Heart left ventricle (tissue), 16 donors: ENCODE measurements around the gene INSM2. TPM values are rescaled to one million over a fixed set of nuclear protein-coding genes. Genes with fewer than 3 reads are reported as not detected.
A peak's percentile ranks its signal among the peaks of the same experiment; 100 is the strongest.

Experiments
- ATAC-seq, 4 donors: fragments of 200-7000 bp; cut with Tn5 transposase; one replicate each; pipeline ENCODE4 v1.9.1; 2020 to 2022; ENCODE audit warnings: moderate library complexity in 4 of 4, mild to moderate bottlenecking in 3 of 4, moderate number of reproducible peaks in 1 of 4
- DNase-seq, 5 donors: peaks; one replicate each; pipeline ENCODE4 v3.0.0-alpha.2; 2020
- H3K27ac ChIP-seq, 12 donors: fragments of 200-600 bp; sonication (generic) in 4 of 12; one replicate each; pipeline versions ENCODE4 v1.5.0 to v1.8.0; 2016 to 2022; ENCODE audit warnings: mild to moderate bottlenecking in 2 of 12
- H3K27me3 ChIP-seq, 9 donors: fragments of 200-600 bp; sonication (generic) in 2 of 9; one replicate each; pipeline versions ENCODE4 v1.5.1 to v1.8.0; 2016 to 2022; ENCODE audit warnings: mild to moderate bottlenecking in 3 of 9
- H3K36me3 ChIP-seq, 9 donors: fragments of 200-600 bp; sonication (generic) in 2 of 9; one replicate each; pipeline versions ENCODE4 v1.5.0 to v1.8.0; 2018 to 2022; ENCODE audit warnings: mild to moderate bottlenecking in 2 of 9
- H3K4me1 ChIP-seq, 12 donors: fragments of 200-600 bp; sonication (generic) in 4 of 12; one replicate each; pipeline versions ENCODE4 v1.5.0 to v1.8.0; 2016 to 2022; ENCODE audit warnings: mild to moderate bottlenecking in 3 of 12
- H3K4me3 ChIP-seq, 12 donors: fragments of 200-600 bp; sonication (generic) in 4 of 12; one replicate each; pipeline versions ENCODE4 v1.5.0 to v1.8.0; 2017 to 2022; ENCODE audit warnings: mild to moderate bottlenecking in 9 of 12, moderate library complexity in 4 of 12
- H3K9me3 ChIP-seq, 12 donors: fragments of 200-600 bp; sonication (generic) in 4 of 12; one replicate each; pipeline versions ENCODE4 v1.5.0 to v1.8.0; 2016 to 2022; ENCODE audit warnings: mild to moderate bottlenecking in 1 of 12
- POLR2A ChIP-seq, 2 donors: fragments of 450-650 bp; IDR thresholded peaks; one replicate each; pipeline ENCODE4 v1.6.1; 2017; ENCODE audit warnings: antibody characterized with exemption in 2 of 2, mild to moderate bottlenecking in 2 of 2, moderate library complexity in 2 of 2
- WGBS, 4 donors: extraction: QIAGEN DNeasy Blood & Tissue Kit in 2 of 4; methylation state at CpG; one replicate each; pipeline versions ENCODE4 v1.1.5 to v1.1.7; 2013 to 2018; 5-methylcytosine and 5-hydroxymethylcytosine counted together
- intact Hi-C, 10 donors: fragments of 100-400 bp; cut with DNase I; formaldehyde crosslinking; loops; one replicate each; pipeline versions ENCODE4 v1.11.1 to v1.14.2; 2022
- polyA plus RNA-seq, 2 donors: library from polyadenylated mRNA; stranded (reverse); fragments of 200-250 nt; gene quantifications; one replicate each; pipeline ENCODE4 v1.2.3, GENCODE V29; 2013
- total RNA-seq, 9 donors: library from RNA; depleted of rRNA in 2 of 9; stranded (reverse); fragments of >200 nt in 2 of 9; fragmentation: NEBNext Ultra II Directional in 3 of 9; extraction: Animal tissue kit (Norgen Biotek cat#: 25700) in 3 of 9; gene quantifications; one replicate each; pipeline versions ENCODE4 v1.1.0 to v1.2.4, GENCODE V29; 2016 to 2023
- TF ChIP-seq, protein P1 (sequence below), 12 donors: fragments of 200-600 bp; sonication (generic) in 4 of 12; IDR thresholded peaks; one replicate each; pipeline versions ENCODE4 v1.5.0 to v1.8.0; 2018 to 2022; ENCODE audit warnings: antibody characterized with exemption in 12 of 12, mild to moderate bottlenecking in 5 of 12
- donor health status: ischemic (EF 13 %, LVEDD 7.1; RV severe dilation, severe dysfunction).
- donor health status: healthy with polysubstance abuse.
- donor health status: DM: no; HTN: yes; CAD: no.
- donor health status: DM: no; HTN: no; CAD: no.
- donor health status: ischemic (EF 25% LVEDD 6.9; RV normal size, moderate dysfunction).
- donor health status: ischemic (EF 25% LVEDD 5.7; RV mildly dilated, moderate dysfunction).
- donor health status: healthy.
- donor health status: DM: yes; HTN: yes; CAD: no.
- donor health status: ischemic (EF 35%, LVEDD 5.7; RV mildly dilated, moderate dysfunction).
- donor health status: nonischemic (EF 11% LVEDD 7.7; RV severe dilation, severe dysfunction).
- donor health status: DM: yes; HTN: yes; CAD: no.
- donor health status: PGD.
- donor health status: ischemic (EF 29% LVEDD 5.4; RV normal size, mild dysfunction).
- donor health status: nonischemic (EF 23%, LVEDD 6.1; RV moderate dilation, normal function).

INSM2 gene
- total and polyA plus RNA-seq, 11 donors, result not detected

DNA sequence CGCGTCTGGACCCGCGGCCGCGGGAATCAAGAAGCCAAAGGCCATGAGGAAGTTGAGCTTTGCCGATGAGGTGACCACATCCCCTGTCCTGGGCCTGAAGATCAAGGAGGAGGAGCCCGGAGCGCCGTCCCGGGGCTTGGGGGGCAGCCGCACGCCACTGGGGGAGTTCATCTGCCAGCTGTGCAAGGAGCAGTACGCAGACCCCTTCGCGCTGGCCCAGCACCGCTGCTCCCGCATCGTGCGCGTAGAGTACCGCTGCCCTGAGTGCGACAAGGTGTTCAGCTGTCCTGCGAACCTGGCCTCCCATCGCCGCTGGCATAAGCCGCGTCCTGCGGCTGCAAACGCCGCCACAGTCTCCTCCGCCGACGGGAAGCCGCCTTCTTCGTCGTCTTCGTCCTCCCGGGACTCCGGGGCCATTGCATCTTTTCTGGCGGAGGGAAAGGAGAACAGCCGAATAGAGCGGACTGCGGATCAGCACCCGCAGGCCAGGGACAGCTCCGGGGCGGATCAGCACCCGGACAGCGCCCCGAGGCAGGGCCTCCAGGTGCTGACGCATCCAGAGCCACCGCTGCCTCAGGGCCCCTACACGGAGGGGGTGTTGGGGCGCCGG lies 1.0 kb downstream of the INSM2 start:
- peak; percentile 86 to 97 (median 96) for ATAC-seq

DNA sequence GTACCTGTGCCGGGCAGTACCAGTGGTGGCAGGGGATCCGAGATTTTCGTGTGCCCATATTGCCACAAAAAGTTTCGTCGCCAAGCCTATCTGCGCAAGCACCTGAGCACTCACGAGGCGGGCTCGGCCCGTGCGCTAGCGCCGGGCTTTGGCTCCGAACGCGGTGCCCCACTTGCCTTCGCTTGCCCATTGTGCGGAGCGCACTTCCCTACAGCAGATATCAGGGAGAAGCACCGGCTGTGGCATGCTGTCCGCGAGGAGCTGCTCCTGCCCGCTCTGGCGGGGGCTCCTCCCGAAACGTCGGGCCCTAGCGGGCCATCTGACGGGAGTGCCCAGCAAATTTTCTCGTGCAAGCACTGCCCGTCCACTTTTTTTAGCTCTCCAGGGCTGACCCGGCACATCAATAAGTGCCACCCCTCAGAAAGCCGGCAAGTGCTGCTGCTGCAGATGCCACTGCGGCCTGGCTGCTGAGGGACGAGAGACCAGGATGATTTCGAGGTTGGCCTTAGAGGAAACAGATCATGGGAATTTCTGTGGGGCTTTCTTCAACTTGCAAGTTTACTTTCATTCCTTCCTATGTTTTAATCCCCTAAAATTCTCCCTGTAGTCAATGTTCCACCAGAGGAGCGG lies 1.6 kb downstream of the INSM2 start:
- ATAC-seq (peak; percentile 6 to 33 (median 29)), DNase-seq (no peak)
- H3K9me3 ChIP-seq, result no peaks in the 10 kb centered on the region
- 9 to 23% (median 10%) methylated on average over 15 to 37 of the region's 37 CpGs for WGBS, 4 donors
- peak overlapping the region in 8 of 12 donors; percentile 14 to 58 (median 52) for H3K4me3 ChIP-seq
- intact Hi-C loops, result no loop called here
- peaks cover 0 to 22% (median 9%) of the 10 kb centered on the region in 9 donors for H3K36me3 ChIP-seq
- TF ChIP-seq POLR2A (IDR thresholded peaks at IDR 0.05), result no peak
- TF ChIP-seq, protein P1, sequence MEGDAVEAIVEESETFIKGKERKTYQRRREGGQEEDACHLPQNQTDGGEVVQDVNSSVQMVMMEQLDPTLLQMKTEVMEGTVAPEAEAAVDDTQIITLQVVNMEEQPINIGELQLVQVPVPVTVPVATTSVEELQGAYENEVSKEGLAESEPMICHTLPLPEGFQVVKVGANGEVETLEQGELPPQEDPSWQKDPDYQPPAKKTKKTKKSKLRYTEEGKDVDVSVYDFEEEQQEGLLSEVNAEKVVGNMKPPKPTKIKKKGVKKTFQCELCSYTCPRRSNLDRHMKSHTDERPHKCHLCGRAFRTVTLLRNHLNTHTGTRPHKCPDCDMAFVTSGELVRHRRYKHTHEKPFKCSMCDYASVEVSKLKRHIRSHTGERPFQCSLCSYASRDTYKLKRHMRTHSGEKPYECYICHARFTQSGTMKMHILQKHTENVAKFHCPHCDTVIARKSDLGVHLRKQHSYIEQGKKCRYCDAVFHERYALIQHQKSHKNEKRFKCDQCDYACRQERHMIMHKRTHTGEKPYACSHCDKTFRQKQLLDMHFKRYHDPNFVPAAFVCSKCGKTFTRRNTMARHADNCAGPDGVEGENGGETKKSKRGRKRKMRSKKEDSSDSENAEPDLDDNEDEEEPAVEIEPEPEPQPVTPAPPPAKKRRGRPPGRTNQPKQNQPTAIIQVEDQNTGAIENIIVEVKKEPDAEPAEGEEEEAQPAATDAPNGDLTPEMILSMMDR (IDR thresholded peaks at IDR 0.05), result no peak
- H3K27ac ChIP-seq, result no peak overlapping the region
- peaks cover 0 to 31% (median 27%) of the 10 kb centered on the region in 12 donors for H3K4me1 ChIP-seq
- H3K27me3 ChIP-seq, result peaks cover 27 to 62% (median 53%) of the 10 kb centered on the region in 9 donors

More for the DNA sequence above, 1.0 kb downstream of the INSM2 start:
- peaks cover 27 to 68% (median 53%) of the 10 kb centered on the region in 9 donors for H3K27me3 ChIP-seq
- peak; percentile 46 to 78 (median 56) for DNase-seq
- H3K4me3 ChIP-seq, result peak overlapping the region in 11 of 12 donors; percentile 36 to 58 (median 53)
- WGBS, 4 donors, result 2 to 4% (median 2%) methylated on average over 25 to 55 of the region's 55 CpGs
- H3K4me1 ChIP-seq, result peaks cover 0 to 31% (median 27%) of the 10 kb centered on the region in 12 donors
- no peak overlapping the region for H3K27ac ChIP-seq
- H3K9me3 ChIP-seq, result no peaks in the 10 kb centered on the region
- TF ChIP-seq POLR2A (IDR thresholded peaks at IDR 0.05), result no peak
- TF ChIP-seq, protein P1 (IDR thresholded peaks at IDR 0.05), result peak in 1 of 12 donors; percentile 8
- peaks cover 0 to 17% (median 9%) of the 10 kb centered on the region in 9 donors for H3K36me3 ChIP-seq
- intact Hi-C loops, result no loop called here

DNA sequence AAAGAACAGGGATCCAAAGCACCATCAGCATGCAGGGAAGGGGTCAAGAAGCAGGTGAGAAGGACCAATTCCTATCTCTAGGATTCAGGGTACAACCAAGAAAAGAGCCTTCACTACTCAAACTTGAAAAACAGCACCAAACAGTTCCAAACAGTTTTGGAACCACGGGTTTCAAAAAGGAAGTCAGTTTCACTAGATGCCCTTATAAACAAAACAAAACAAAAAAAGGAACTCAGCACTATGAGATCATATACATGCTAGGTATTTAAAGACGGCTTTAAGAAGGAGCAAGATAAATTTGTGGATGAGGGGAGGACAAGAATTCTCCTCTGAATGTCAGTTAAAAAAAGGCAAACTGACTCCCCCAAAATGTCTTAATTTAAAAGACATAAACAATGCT lies 6.0 kb downstream of the INSM2 start:
- H3K27ac ChIP-seq, result no peak overlapping the region
- H3K27me3 ChIP-seq, result peaks cover 1 to 18% (median 10%) of the 10 kb centered on the region in 9 donors
- no peak overlapping the region for H3K4me3 ChIP-seq
- 62 to 80% (median 62%) methylated on average over 2 of the region's 2 CpGs for WGBS, 4 donors
- H3K4me1 ChIP-seq, result peaks cover 0 to 9% (median 7%) of the 10 kb centered on the region in 12 donors
- H3K9me3 ChIP-seq, result no peaks in the 10 kb centered on the region
- peaks cover 0 to 43% (median 16%) of the 10 kb centered on the region in 9 donors for H3K36me3 ChIP-seq
- intact Hi-C loops, result no loop called here
- no peak for DNase-seq
- ATAC-seq, result no peak
- no peak for TF ChIP-seq POLR2A (IDR thresholded peaks at IDR 0.05)
- TF ChIP-seq, protein P1 (IDR thresholded peaks at IDR 0.05), result no peak

DNA sequence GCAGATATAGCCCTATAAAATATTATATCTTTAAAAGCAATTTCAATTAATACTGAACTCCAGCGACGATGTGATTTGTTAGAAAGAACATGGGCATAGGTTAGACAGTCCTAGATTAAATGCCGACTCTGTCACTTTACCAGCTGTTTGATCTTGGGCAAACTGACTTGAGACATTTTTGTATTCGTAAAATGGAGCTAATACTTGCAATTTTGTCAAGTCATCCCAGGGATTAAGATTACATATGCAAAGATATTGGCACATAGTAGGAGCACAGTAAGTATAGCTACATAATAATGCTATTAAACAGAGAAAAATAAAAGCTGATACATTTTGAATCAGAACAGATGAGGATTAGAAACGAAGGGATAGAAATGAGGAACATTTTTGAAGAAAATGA lies 9.0 kb downstream of the INSM2 start:
- TF ChIP-seq, protein P1 (IDR thresholded peaks at IDR 0.05), result no peak
- no peak for TF ChIP-seq POLR2A (IDR thresholded peaks at IDR 0.05)
- intact Hi-C loops, result no loop called here
- WGBS, 4 donors, result 94 to 98% (median 95%) methylated on average over 5 of the region's 5 CpGs

More for the DNA sequence above, 9.0 kb downstream of the INSM2 start:
- Histone ChIP-seq H3K27me3 (no peaks in the 10 kb centered on the region), H3K27ac (no peak overlapping the region), H3K4me1 (no peaks in the 10 kb centered on the region), H3K4me3 (no peak overlapping the region), H3K36me3 (peaks cover 0 to 39% (median 11%) of the 10 kb centered on the region in 9 donors), H3K9me3 (no peaks in the 10 kb centered on the region)
- ATAC-seq (no peak), DNase-seq (no peak)
